K562 (cell line): ENCODE data around the gene GCGR.

Experiments used
- CTCF ChIP-seq, 3 experiments: IDR thresholded peaks in 2 of 3; conservative IDR thresholded peaks in 1 of 3; 2 replicates each; pipeline ENCODE4 v1.5.1; 2011 to 2012; ENCODE audit warnings: low read length in 3 of 3, mild to moderate bottlenecking in 3 of 3, control low read depth in 2 of 3, improper control_type of control experiment in 1 of 3, inconsistent platforms in 1 of 3, low read depth in 1 of 3, mixed read lengths in 1 of 3, moderate library complexity in 1 of 3; ENCODE audit not compliant: insufficient read depth in 2 of 3
- FOXK2 ChIP-seq, 2 experiments: fragments of 450-650 bp; IDR thresholded peaks in 1 of 2; conservative IDR thresholded peaks in 1 of 2; 2 replicates each; pipeline ENCODE4 v1.6.1; 2016; ENCODE audit warnings: low read depth in 2 of 2, mild to moderate bottlenecking in 1 of 2
- L3MBTL2 ChIP-seq: fragments of 450-650 bp; IDR thresholded peaks from 2 replicates; pipeline ENCODE4 v1.6.1; 2016; ENCODE audit warnings: mild to moderate bottlenecking, moderate library complexity
- NCOA2 ChIP-seq, 2 experiments: fragments of 450-650 bp; IDR thresholded peaks; 2 replicates each; pipeline ENCODE4 v1.6.1; 2018; ENCODE audit warnings: mild to moderate bottlenecking in 2 of 2, moderate library complexity in 1 of 2; ENCODE audit not compliant: partially characterized antibody in 2 of 2
- PHF20 ChIP-seq: fragments of 450-650 bp; IDR thresholded peaks from 2 replicates; pipeline ENCODE4 v1.6.1; 2018; ENCODE audit not compliant: partially characterized antibody
- RFX5 ChIP-seq: IDR thresholded peaks from 2 replicates; pipeline ENCODE4 v1.6.1; 2011; ENCODE audit warnings: low read depth, mild to moderate bottlenecking, improper control_type of control experiment, low read length
- SRF ChIP-seq, 2 experiments: fragments of 250-450, 450-650 bp in 1 of 2; sonication (Bioruptor Pico) in 1 of 2; sonication (generic) in 1 of 2; formaldehyde crosslinking; IDR thresholded peaks; 2 replicates each; pipeline versions ENCODE4 v1.5.0 to v1.5.1; 2020 to 2022; ENCODE audit warnings: mild to moderate bottlenecking in 1 of 2, missing genetic modification reagents in 1 of 2
- TAL1 ChIP-seq: fragments of 450-650 bp; IDR thresholded peaks from 2 replicates; pipeline ENCODE4 v1.6.1; 2016; ENCODE audit warnings: mild to moderate bottlenecking
- YY1 ChIP-seq, 3 experiments: IDR thresholded peaks; 2 replicates each; pipeline ENCODE4 v1.6.1; 2011; ENCODE audit warnings: low read length in 2 of 3, mild to moderate bottlenecking in 2 of 3, moderate library complexity in 2 of 3, borderline replicate concordance in 1 of 3, control low read depth in 1 of 3, low read depth in 1 of 3; ENCODE audit not compliant: insufficient read depth in 3 of 3, insufficient replicate concordance in 2 of 3, control insufficient read depth in 1 of 3, insufficient read length in 1 of 3; ENCODE audit errors: extremely low read depth in 1 of 3

DNA sequence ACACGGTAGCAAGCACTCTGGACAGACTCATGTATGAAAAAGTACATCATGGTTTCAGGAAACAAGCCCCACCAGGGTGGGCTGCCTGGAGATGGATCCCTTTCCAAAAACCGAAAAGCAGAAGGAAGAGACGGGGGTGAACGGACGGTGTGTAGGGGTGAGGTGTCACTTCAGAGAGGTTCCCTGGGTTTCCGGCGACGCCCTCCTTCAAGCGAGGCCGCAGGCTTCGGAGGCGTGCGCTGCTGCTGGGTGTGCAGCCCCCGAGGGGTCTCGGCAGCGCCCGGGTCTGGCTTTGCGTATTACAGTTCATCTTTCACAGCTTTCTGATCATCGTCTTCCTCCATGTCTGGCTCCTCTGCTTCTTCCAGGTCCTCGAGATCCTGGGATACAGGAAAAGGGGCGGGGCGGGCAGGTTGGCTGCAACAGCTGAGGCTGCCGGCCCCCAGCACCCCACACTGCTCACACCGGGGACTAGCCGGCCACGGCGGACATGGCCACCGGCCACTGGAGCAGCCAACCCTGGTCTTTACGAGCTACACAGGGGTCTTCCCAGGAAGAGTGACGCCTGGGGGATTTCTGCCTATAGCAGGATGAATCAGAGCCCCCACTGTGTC, 39.9 kb downstream of the GCGR start:
- TF ChIP-seq L3MBTL2 (no peak), CTCF (IDR thresholded peaks at IDR 0.05 in 2 of 3, conservative IDR thresholded peaks at IDR 0.05 in 1 of 3; ENCODE audit: insufficient read depth in 2 of 3, low read depth in 1 of 3, low read length in 3 of 3) (no peak), YY1 (IDR thresholded peaks at IDR 0.05; ENCODE audit: borderline replicate concordance in 1 of 3, control insufficient read depth in 1 of 3, extremely low read depth in 1 of 3, insufficient read depth in 3 of 3, insufficient read length in 1 of 3, insufficient replicate concordance in 2 of 3, low read depth in 1 of 3, low read length in 2 of 3) (no peak), FOXK2 (conservative IDR thresholded peaks at IDR 0.05 in 1 of 2, IDR thresholded peaks at IDR 0.05 in 1 of 2; ENCODE audit: low read depth in 2 of 2) (no peak), TAL1 (no peak), PHF20 (no peak), RFX5 (no peak), SRF (CRISPR knock-in tag; IDR thresholded peaks at IDR 0.05) (no peak), NCOA2 (IDR thresholded peaks at IDR 0.05; ENCODE audit: partially characterized antibody in 2 of 2) (no peak)
